ENCODE measurements around the gene EFCAB11.

GRCh38 chr14:89813617-89814031, 140.9 kb downstream of the EFCAB11 start:
- TF ChIP-seq CTCF (conservative IDR thresholded peaks at IDR 0.05 in 1 of 2, IDR thresholded peaks at IDR 0.05 in 1 of 2; ENCODE audit: low read depth in 1 of 2, low read length in 2 of 2), result no peak
- no peak for TF ChIP-seq EZH2 (IDR thresholded peaks at IDR 0.05; ENCODE audit: low read length, missing control alignments)

Data from fibroblast of lung (primary cell).